HG02610 (cell line): Measurements from ENCODE around the gene PLSCR3.

Experiments
- ATAC-seq: cut with Tn5 transposase; IDR thresholded peaks from one replicate; pipeline ENCODE4 v1.9.1; 2021; ENCODE audit warnings: mild to moderate bottlenecking, moderate library complexity; ENCODE audit not compliant: unreplicated experiment

PLSCR3 gene

GRCh38 chr17:7426896-7427489, 32.7 kb upstream of the PLSCR3 start:
- ATAC-seq: no peak

GRCh38 chr17:7426203-7426863, 32.0 kb upstream of the PLSCR3 start:
- ATAC-seq: no peak

- no peak for ATAC-seq
These were observed 31.4 kb upstream of the PLSCR3 start for GRCh38 chr17:7425756-7426155.

- no peak for ATAC-seq
These were observed 31.0 kb upstream of the PLSCR3 start, which contains the start of gene SPEM2 for GRCh38 chr17:7425316-7425715. Gene SPEM2, plus strand, starts transcription at chr17:7425616. Its CDS starts 73 bp downstream, at chr17:7425689.

- ATAC-seq: no peak
These were observed 29.4 kb upstream of the PLSCR3 start for GRCh38 chr17:7423679-7424078.

GRCh38 chr17:7421186-7421585, 26.9 kb upstream of the PLSCR3 start:
- ATAC-seq: no peak

GRCh38 chr17:7419819-7420610, 25.7 kb upstream of the PLSCR3 start, which contains the start of gene SPEM1:
Gene SPEM1, plus strand, starts transcription at chr17:7420324. Its CDS starts 61 bp downstream, at chr17:7420385.
- ATAC-seq: no peak

- no peak for ATAC-seq
These were observed 24.3 kb upstream of the PLSCR3 start for GRCh38 chr17:7418472-7419152.

- no peak for ATAC-seq
These were observed 22.8 kb upstream of the PLSCR3 start for GRCh38 chr17:7417056-7417655.

GRCh38 chr17:7416323-7416722, 22.0 kb upstream of the PLSCR3 start:
- no peak for ATAC-seq

- no peak for ATAC-seq
These were observed 21.5 kb upstream of the PLSCR3 start for GRCh38 chr17:7415784-7416183.

- no peak for ATAC-seq
These were observed 20.5 kb upstream of the PLSCR3 start for GRCh38 chr17:7414837-7415236.

- no peak for ATAC-seq
These were observed 19.1 kb upstream of the PLSCR3 start for GRCh38 chr17:7413346-7413985.

GRCh38 chr17:7411427-7411750, 17.1 kb upstream of the PLSCR3 start:
- no peak for ATAC-seq

- no peak for ATAC-seq
These were observed 16.5 kb upstream of the PLSCR3 start for GRCh38 chr17:7410634-7411426.

GRCh38 chr17:7409716-7410115, 15.4 kb upstream of the PLSCR3 start:
- ATAC-seq: no peak

GRCh38 chr17:7408863-7409262, 14.5 kb upstream of the PLSCR3 start:
- no peak for ATAC-seq

- ATAC-seq: no peak
These were observed 14.0 kb upstream of the PLSCR3 start for GRCh38 chr17:7408252-7408727.

- ATAC-seq: no peak
These were observed 13.3 kb upstream of the PLSCR3 start, which contains the start of gene NLGN2 for GRCh38 chr17:7407485-7408251. Gene NLGN2, plus strand, starts transcription at chr17:7407845. Its CDS starts 411 bp downstream, at chr17:7408256.
